Calu3 (cell line): ENCODE data around the gene GPR39. TPM values are rescaled to one million over a fixed set of nuclear protein-coding genes. Genes with fewer than 3 reads are reported as not detected.
A peak's percentile ranks its signal among the peaks of the same experiment; 100 is the strongest.

Experiments
- BruUV-seq: library from RNA; stranded (reverse); fragments of 400-500 nt; replicated peaks from 2 replicates; lab custom pipeline; 2021; lab: Mats Ljungman, UMichigan
- CTCF ChIA-PET: fragments of 300-600 bp; sonication (Branson Sonifier 250); formaldehyde crosslinking; loops from one replicate; lab custom pipeline; 2022; ENCODE audit warnings: antibody characterized with exemption; lab: Charles Lee
- DNase-seq: peaks from one replicate; pipeline ENCODE4 v3.0.0; 2022
- H3K27ac Mint-ChIP-seq: one replicate; pipeline ENCODE4 v1.8.0; 2022; ENCODE audit warnings: mixed read lengths; ENCODE audit not compliant: unreplicated experiment
- H3K27me3 Mint-ChIP-seq: one replicate; pipeline ENCODE4 v1.8.0; 2022; ENCODE audit warnings: mixed read lengths; ENCODE audit not compliant: unreplicated experiment
- H3K36me3 Mint-ChIP-seq: one replicate; pipeline ENCODE4 v1.8.0; 2022; ENCODE audit warnings: mild to moderate bottlenecking, moderate library complexity, mixed read lengths; ENCODE audit not compliant: insufficient read depth, unreplicated experiment
- H3K4me1 Mint-ChIP-seq: one replicate; pipeline ENCODE4 v1.8.0; 2022; ENCODE audit warnings: mild to moderate bottlenecking, low read depth, mixed read lengths; ENCODE audit not compliant: unreplicated experiment
- H3K4me3 Mint-ChIP-seq: one replicate; pipeline ENCODE4 v1.8.0; 2022; ENCODE audit warnings: mild to moderate bottlenecking, low read depth, moderate library complexity, mixed read lengths; ENCODE audit not compliant: unreplicated experiment
- H3K9me3 Mint-ChIP-seq: one replicate; pipeline ENCODE4 v1.8.0; 2022; ENCODE audit warnings: low read depth, mixed read lengths; ENCODE audit not compliant: unreplicated experiment
- CTCF ChIP-seq: fragments of 200-600 bp; IDR thresholded peaks from one replicate; pipeline ENCODE4 v1.8.0; 2022; ENCODE audit warnings: antibody characterized with exemption; ENCODE audit not compliant: unreplicated experiment
- intact Hi-C: fragments of 100-400 bp; cut with micrococcal nuclease; formaldehyde crosslinking; loops from one replicate; pipeline ENCODE4 v1.10.0; 2022; ENCODE audit not compliant: unreplicated experiment
- total RNA-seq: library from RNA; stranded (reverse); gene quantifications from 2 replicates; pipeline ENCODE4 v1.2.3, GENCODE V29; 2022

Gene GPR39
- total RNA-seq, 1 experiment from 2014 or later = 24.9 TPM

- BruUV-seq = no TSS peak
- H3K27me3 Mint-ChIP-seq = no peaks in the 10 kb centered on the region
- CTCF ChIA-PET = no interaction called here
- intact Hi-C loops = no loop called here
- no peak for TF ChIP-seq CTCF
- H3K9me3 Mint-ChIP-seq = peaks cover 3% of the 10 kb centered on the region
- no peak overlapping the region for H3K27ac Mint-ChIP-seq
- DNase-seq = no peak
- peaks cover 38% of the 10 kb centered on the region for H3K4me1 Mint-ChIP-seq
- no peak overlapping the region for H3K4me3 Mint-ChIP-seq
- no peaks in the 10 kb centered on the region for H3K36me3 Mint-ChIP-seq
Measured at GRCh38 chr2:132588576-132588975, 172.0 kb downstream of the GPR39 start.

DNA sequence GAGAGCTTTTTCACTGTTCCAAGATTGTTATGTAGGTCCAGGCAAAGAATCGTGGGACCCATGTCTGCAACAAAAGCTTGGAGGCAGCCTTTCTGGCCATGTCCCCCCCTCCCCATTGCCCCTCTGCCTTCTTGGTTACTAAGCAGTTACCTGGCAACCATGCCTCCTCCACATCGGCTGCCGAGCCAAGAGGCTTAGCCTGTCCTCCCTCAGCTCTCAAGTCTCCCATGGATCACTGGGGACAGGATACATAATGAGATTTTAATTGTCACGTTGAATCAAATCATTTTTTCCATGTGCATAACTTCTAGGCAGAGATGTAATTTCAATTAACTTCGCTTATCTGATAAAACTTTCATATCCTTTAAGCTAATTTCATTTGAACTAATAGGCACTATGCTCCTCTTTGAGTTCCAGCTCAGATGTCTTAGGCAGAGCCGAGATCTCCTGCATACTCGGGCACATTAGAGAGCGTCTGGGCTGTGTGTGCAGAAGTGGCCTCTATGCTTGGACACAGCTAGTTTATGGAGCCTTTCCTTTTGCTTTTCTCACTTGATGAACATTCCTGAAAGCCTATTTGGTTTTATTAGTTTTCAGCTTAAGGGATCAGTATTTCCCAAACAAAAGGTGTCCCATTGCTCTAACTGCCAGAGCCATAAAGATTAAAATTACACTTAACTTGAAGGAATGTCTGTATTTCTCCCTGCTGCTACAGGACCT is 172.7 kb downstream of the GPR39 start:
- CTCF ChIA-PET = no interaction called here
- no peak overlapping the region for H3K27ac Mint-ChIP-seq
- no peak overlapping the region for H3K4me3 Mint-ChIP-seq
- TF ChIP-seq CTCF = no peak
- DNase-seq = no peak
- intact Hi-C loops = no loop called here
- H3K27me3 Mint-ChIP-seq = no peaks in the 10 kb centered on the region
- no TSS peak for BruUV-seq
- H3K4me1 Mint-ChIP-seq = peaks cover 33% of the 10 kb centered on the region
- H3K9me3 Mint-ChIP-seq = peaks cover 3% of the 10 kb centered on the region
- no peaks in the 10 kb centered on the region for H3K36me3 Mint-ChIP-seq

GRCh38 chr2:132589966-132590365 is 173.4 kb downstream of the GPR39 start:
- Mint-ChIP-seq H3K4me1 (peaks cover 31% of the 10 kb centered on the region), H3K27me3 (no peaks in the 10 kb centered on the region), H3K9me3 (peaks cover 3% of the 10 kb centered on the region), H3K36me3 (no peaks in the 10 kb centered on the region), H3K27ac (no peak overlapping the region), H3K4me3 (no peak overlapping the region)
- no peak for DNase-seq
- intact Hi-C loops = no loop called here
- TF ChIP-seq CTCF = no peak
- no TSS peak for BruUV-seq
- CTCF ChIA-PET = no interaction called here

GRCh38 chr2:132593171-132593570 is 176.6 kb downstream of the GPR39 start:
- CTCF ChIA-PET = no interaction called here
- no peak overlapping the region for H3K27ac Mint-ChIP-seq
- no peaks in the 10 kb centered on the region for H3K27me3 Mint-ChIP-seq
- H3K9me3 Mint-ChIP-seq = peaks cover 8% of the 10 kb centered on the region
- no TSS peak for BruUV-seq
- no peak overlapping the region for H3K4me3 Mint-ChIP-seq
- intact Hi-C loops = no loop called here
- peak; percentile 9 for DNase-seq
- H3K4me1 Mint-ChIP-seq = peaks cover 31% of the 10 kb centered on the region
- no peak for TF ChIP-seq CTCF
- no peaks in the 10 kb centered on the region for H3K36me3 Mint-ChIP-seq
